ENCODE data around the gene PLA2G4A.

DNA sequence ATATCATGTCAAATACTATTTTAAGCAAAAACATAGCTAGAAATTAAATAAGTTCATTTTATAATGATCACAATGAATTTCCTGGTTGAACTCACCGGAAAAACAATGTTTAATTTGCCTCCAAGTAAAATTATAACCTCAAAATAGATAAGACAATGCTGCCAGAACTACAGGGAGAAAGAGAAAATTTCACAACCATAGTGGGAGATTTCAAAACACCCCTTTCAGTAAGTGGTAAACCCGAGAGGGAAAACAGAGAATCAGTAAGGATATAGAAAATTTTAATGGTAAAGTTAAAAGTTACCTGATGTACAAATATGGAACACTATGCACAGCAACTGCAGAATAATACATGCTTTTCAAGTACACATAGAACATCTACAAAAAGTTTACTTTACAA lies 43.2 kb upstream of the PLA2G4A start:
- TF ChIP-seq, protein P1, sequence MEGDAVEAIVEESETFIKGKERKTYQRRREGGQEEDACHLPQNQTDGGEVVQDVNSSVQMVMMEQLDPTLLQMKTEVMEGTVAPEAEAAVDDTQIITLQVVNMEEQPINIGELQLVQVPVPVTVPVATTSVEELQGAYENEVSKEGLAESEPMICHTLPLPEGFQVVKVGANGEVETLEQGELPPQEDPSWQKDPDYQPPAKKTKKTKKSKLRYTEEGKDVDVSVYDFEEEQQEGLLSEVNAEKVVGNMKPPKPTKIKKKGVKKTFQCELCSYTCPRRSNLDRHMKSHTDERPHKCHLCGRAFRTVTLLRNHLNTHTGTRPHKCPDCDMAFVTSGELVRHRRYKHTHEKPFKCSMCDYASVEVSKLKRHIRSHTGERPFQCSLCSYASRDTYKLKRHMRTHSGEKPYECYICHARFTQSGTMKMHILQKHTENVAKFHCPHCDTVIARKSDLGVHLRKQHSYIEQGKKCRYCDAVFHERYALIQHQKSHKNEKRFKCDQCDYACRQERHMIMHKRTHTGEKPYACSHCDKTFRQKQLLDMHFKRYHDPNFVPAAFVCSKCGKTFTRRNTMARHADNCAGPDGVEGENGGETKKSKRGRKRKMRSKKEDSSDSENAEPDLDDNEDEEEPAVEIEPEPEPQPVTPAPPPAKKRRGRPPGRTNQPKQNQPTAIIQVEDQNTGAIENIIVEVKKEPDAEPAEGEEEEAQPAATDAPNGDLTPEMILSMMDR (IDR thresholded peaks at IDR 0.05 in 2 of 3, conservative IDR thresholded peaks at IDR 0.05 in 1 of 3; ENCODE audit: borderline replicate concordance in 1 of 3, insufficient read depth in 1 of 3, low read depth in 2 of 3, low read length in 2 of 3): no peak
- no peak for TF ChIP-seq SIN3A (IDR thresholded peaks at IDR 0.05; ENCODE audit: low read depth)
